WTC11 (cell line): Measurements from ENCODE around the gene CTIF.

ENCODE experiments used
- ATF1 ChIP-seq: sonication (generic); formaldehyde crosslinking; IDR thresholded peaks from 2 replicates; pipeline ENCODE4 v1.8.1; 2023; ENCODE audit warnings: mild to moderate bottlenecking, moderate library complexity, missing genetic modification reagents
- CREM ChIP-seq: sonication (generic); formaldehyde crosslinking; IDR thresholded peaks from 2 replicates; pipeline ENCODE4 v1.8.1; 2022; ENCODE audit warnings: mild to moderate bottlenecking, missing genetic modification reagents, moderate library complexity
- FOXJ3 ChIP-seq: sonication (generic); formaldehyde crosslinking; IDR thresholded peaks from 2 replicates; pipeline ENCODE4 v1.9.0; 2021; ENCODE audit warnings: missing genetic modification reagents, mild to moderate bottlenecking, borderline replicate concordance
- FOXP1 ChIP-seq: sonication (generic); formaldehyde crosslinking; IDR thresholded peaks from 2 replicates; pipeline ENCODE4 v1.8.0; 2022; ENCODE audit warnings: missing genetic modification reagents, mild to moderate bottlenecking, moderate library complexity, borderline replicate concordance
- JUN ChIP-seq: sonication (generic); formaldehyde crosslinking; IDR thresholded peaks from 2 replicates; pipeline ENCODE4 v1.8.0; 2023; ENCODE audit warnings: mild to moderate bottlenecking, missing genetic modification reagents
- KAT7 ChIP-seq: sonication (generic); formaldehyde crosslinking; IDR thresholded peaks from 2 replicates; pipeline ENCODE4 v1.8.1; 2023; ENCODE audit warnings: missing genetic modification reagents, mild to moderate bottlenecking, borderline replicate concordance
- NR2C2 ChIP-seq: sonication (generic); formaldehyde crosslinking; IDR thresholded peaks from 2 replicates; pipeline ENCODE4 v1.8.0; 2022; ENCODE audit warnings: mild to moderate bottlenecking, missing genetic modification reagents
- TF ChIP-seq, protein P1 (sequence below): sonication (generic); formaldehyde crosslinking; IDR thresholded peaks from 2 replicates; pipeline ENCODE4 v1.8.0; 2023; ENCODE audit warnings: missing genetic modification reagents
- TF ChIP-seq, protein P2 (sequence below): fragments of 200-600 bp; IDR thresholded peaks from 2 replicates; pipeline ENCODE4 v1.8.0; 2022; ENCODE audit warnings: antibody characterized with exemption
- TF ChIP-seq, protein P3 (sequence below): sonication (generic); formaldehyde crosslinking; IDR thresholded peaks from 2 replicates; pipeline ENCODE4 v1.8.0; 2022; ENCODE audit warnings: mild to moderate bottlenecking, missing genetic modification reagents
- TF ChIP-seq, protein P4 (sequence below): sonication (generic); formaldehyde crosslinking; IDR thresholded peaks from 2 replicates; pipeline ENCODE4 v1.8.1; 2023; ENCODE audit warnings: mild to moderate bottlenecking, moderate library complexity, missing genetic modification reagents

DNA sequence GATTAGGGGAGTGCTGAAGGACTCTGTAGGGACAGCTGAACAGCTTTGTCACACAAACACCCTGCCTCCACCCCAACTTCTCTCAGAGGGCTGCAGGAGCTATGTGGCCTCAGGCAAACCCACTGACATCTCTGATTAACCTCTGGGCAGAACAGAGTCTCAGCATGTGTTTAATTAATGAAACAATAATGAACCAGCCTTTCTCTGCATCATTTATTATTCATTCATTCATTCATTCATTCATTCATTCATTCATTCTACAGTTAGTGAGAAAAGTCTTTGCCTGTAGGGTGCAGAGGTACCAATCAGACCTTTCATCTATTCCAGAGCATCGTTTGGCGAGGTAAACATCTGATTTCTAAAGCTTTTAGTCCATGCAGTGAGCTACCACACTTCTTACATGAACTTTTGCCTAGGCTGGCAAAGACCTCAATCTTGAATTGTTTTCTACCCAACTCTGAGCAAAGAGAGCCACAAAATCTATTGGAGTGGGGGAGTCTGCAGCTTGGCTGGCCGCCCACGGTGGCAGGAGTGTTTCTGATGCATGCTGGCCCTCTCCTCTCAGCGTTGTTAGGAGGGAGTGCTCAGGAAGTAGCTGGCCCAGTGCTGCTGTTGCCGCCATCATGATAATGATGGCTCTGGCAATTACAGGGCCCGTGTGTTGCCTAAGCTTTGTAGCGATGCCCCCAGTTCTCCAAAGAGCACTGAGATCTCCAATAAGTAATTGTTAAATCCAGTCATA is 213.1 kb downstream of the CTIF start:
- TF ChIP-seq, protein P1, sequence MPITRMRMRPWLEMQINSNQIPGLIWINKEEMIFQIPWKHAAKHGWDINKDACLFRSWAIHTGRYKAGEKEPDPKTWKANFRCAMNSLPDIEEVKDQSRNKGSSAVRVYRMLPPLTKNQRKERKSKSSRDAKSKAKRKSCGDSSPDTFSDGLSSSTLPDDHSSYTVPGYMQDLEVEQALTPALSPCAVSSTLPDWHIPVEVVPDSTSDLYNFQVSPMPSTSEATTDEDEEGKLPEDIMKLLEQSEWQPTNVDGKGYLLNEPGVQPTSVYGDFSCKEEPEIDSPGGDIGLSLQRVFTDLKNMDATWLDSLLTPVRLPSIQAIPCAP (CRISPR knock-in tag): no peak
- TF ChIP-seq, protein P2, sequence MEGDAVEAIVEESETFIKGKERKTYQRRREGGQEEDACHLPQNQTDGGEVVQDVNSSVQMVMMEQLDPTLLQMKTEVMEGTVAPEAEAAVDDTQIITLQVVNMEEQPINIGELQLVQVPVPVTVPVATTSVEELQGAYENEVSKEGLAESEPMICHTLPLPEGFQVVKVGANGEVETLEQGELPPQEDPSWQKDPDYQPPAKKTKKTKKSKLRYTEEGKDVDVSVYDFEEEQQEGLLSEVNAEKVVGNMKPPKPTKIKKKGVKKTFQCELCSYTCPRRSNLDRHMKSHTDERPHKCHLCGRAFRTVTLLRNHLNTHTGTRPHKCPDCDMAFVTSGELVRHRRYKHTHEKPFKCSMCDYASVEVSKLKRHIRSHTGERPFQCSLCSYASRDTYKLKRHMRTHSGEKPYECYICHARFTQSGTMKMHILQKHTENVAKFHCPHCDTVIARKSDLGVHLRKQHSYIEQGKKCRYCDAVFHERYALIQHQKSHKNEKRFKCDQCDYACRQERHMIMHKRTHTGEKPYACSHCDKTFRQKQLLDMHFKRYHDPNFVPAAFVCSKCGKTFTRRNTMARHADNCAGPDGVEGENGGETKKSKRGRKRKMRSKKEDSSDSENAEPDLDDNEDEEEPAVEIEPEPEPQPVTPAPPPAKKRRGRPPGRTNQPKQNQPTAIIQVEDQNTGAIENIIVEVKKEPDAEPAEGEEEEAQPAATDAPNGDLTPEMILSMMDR: no peak
- no peak for TF ChIP-seq JUN
- TF ChIP-seq NR2C2 (CRISPR knock-in tag): no peak
- no peak for TF ChIP-seq ATF1 (CRISPR knock-in tag)
- no peak for TF ChIP-seq CREM (CRISPR knock-in tag)
- no peak for TF ChIP-seq FOXP1 (CRISPR knock-in tag)
- no peak for TF ChIP-seq KAT7 (CRISPR knock-in tag)
- no peak for TF ChIP-seq FOXJ3
- TF ChIP-seq, protein P3, sequence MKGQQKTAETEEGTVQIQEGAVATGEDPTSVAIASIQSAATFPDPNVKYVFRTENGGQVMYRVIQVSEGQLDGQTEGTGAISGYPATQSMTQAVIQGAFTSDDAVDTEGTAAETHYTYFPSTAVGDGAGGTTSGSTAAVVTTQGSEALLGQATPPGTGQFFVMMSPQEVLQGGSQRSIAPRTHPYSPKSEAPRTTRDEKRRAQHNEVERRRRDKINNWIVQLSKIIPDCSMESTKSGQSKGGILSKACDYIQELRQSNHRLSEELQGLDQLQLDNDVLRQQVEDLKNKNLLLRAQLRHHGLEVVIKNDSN (CRISPR knock-in tag): no peak
- TF ChIP-seq, protein P4, sequence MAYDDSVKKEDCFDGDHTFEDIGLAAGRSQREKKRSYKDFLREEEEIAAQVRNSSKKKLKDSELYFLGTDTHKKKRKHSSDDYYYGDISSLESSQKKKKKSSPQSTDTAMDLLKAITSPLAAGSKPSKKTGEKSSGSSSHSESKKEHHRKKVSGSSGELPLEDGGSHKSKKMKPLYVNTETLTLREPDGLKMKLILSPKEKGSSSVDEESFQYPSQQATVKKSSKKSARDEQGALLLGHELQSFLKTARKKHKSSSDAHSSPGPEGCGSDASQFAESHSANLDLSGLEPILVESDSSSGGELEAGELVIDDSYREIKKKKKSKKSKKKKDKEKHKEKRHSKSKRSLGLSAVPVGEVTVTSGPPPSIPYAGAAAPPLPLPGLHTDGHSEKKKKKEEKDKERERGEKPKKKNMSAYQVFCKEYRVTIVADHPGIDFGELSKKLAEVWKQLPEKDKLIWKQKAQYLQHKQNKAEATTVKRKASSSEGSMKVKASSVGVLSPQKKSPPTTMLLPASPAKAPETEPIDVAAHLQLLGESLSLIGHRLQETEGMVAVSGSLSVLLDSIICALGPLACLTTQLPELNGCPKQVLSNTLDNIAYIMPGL (CRISPR knock-in tag): no peak
